Measurements from ENCODE around the gene ADH1A.

The ADH1A gene

DNA sequence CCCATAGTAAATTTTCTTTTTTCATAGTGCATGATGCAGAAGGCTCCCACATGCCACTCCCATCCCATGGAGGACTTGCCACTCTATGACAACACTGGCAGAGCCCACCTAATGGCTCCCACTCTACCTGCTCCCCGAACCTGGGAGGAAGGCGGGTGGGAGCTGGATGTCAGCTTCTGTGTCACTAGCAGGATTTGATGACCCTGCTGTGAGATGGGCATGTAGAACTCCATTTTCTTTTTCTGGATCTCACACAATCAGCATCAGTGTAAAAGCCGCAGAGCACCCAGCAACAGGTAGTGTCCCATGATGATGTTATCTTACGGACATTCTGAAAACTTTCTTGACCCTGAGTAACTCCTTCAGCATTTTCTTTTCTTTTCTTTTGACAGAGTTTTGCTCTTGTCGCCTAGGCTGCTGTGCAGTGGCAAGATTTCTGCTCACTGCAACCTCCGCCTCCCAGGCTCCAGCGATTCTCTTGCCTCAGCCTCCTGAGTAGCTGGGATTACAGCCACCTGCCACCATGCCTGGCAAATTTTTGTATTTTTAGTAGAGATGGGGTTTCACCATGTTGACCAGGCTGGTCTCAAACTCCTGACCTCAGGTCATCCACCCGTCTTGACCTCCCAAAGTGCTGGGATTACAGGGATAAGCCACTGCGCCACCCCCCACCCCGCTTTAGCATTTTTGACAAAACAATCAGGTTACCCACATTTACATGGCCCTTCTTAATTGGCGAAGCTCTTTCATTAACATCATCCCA lies 15.0 kb upstream of the ADH1A start:
- H3K4me2 ChIP-seq (ENCODE audit: insufficient read depth, low read length), result no peak overlapping the region
- H3K79me2 ChIP-seq (ENCODE audit: insufficient read depth, low read length), result no peaks in the 10 kb centered on the region
- ATAC-seq (ENCODE audit: insufficient read depth, low read depth), result no peak
- no peaks in the 10 kb centered on the region for H4K20me1 ChIP-seq (ENCODE audit: insufficient read depth, low read length)
- no peaks in the 10 kb centered on the region for H3K27me3 ChIP-seq (ENCODE audit: insufficient read depth, low read length, poor library complexity)
- H3K4me1 ChIP-seq (ENCODE audit: insufficient read depth, low read length), result no peaks in the 10 kb centered on the region
- no peaks in the 10 kb centered on the region for H3K36me3 ChIP-seq (ENCODE audit: insufficient read depth, low read length)
- TF ChIP-seq CTCF (IDR thresholded peaks at IDR 0.05; ENCODE audit: borderline replicate concordance, extremely low read depth, low read length, poor library complexity, severe bottlenecking) (no peak), EZH2 (IDR thresholded peaks at IDR 0.05; ENCODE audit: borderline replicate concordance, low read depth, low read length, severe bottlenecking) (no peak)
- H3K9ac ChIP-seq (ENCODE audit: low read depth, low read length), result no peak overlapping the region
- no peak overlapping the region for H3K27ac ChIP-seq (ENCODE audit: low read length)
- no peak overlapping the region for H2AFZ ChIP-seq (ENCODE audit: low read depth, low read length)
- no peak for DNase-seq
- H3K4me3 ChIP-seq (ENCODE audit: low read depth in 1 of 2, low read length in 2 of 2), result no peak overlapping the region
- H3K9me3 ChIP-seq (ENCODE audit: insufficient read depth, low read length, severe bottlenecking), result no peaks in the 10 kb centered on the region

- Histone ChIP-seq H3K79me2 (ENCODE audit: insufficient read depth, low read length) (no peaks in the 10 kb centered on the region), H3K9me3 (ENCODE audit: insufficient read depth, low read length, severe bottlenecking) (no peaks in the 10 kb centered on the region), H3K4me1 (ENCODE audit: insufficient read depth, low read length) (no peaks in the 10 kb centered on the region), H3K9ac (ENCODE audit: low read depth, low read length) (no peak overlapping the region), H3K27me3 (ENCODE audit: insufficient read depth, low read length, poor library complexity) (no peaks in the 10 kb centered on the region), H3K36me3 (ENCODE audit: insufficient read depth, low read length) (no peaks in the 10 kb centered on the region), H3K4me3 (ENCODE audit: low read depth in 1 of 2, low read length in 2 of 2) (no peak overlapping the region), H3K4me2 (ENCODE audit: insufficient read depth, low read length) (no peak overlapping the region), H2AFZ (ENCODE audit: low read depth, low read length) (no peak overlapping the region), H4K20me1 (ENCODE audit: insufficient read depth, low read length) (no peaks in the 10 kb centered on the region), H3K27ac (ENCODE audit: low read length) (no peak overlapping the region)
- TF ChIP-seq EZH2 (IDR thresholded peaks at IDR 0.05; ENCODE audit: borderline replicate concordance, low read depth, low read length, severe bottlenecking) (no peak), CTCF (IDR thresholded peaks at IDR 0.05; ENCODE audit: borderline replicate concordance, extremely low read depth, low read length, poor library complexity, severe bottlenecking) (no peak)
- ATAC-seq (ENCODE audit: insufficient read depth, low read depth) (no peak), DNase-seq (no peak)
These were observed 10.8 kb upstream of the ADH1A start for GRCh38 chr4:99301376-99302164.

GRCh38 chr4:99300934-99301333 lies 10.1 kb upstream of the ADH1A start:
- H2AFZ ChIP-seq (ENCODE audit: low read depth, low read length), result no peak overlapping the region
- H3K9ac ChIP-seq (ENCODE audit: low read depth, low read length), result no peak overlapping the region
- no peaks in the 10 kb centered on the region for H4K20me1 ChIP-seq (ENCODE audit: insufficient read depth, low read length)
- no peaks in the 10 kb centered on the region for H3K36me3 ChIP-seq (ENCODE audit: insufficient read depth, low read length)
- H3K27ac ChIP-seq (ENCODE audit: low read length), result no peak overlapping the region
- no peaks in the 10 kb centered on the region for H3K9me3 ChIP-seq (ENCODE audit: insufficient read depth, low read length, severe bottlenecking)
- no peak for DNase-seq
- H3K27me3 ChIP-seq (ENCODE audit: insufficient read depth, low read length, poor library complexity), result no peaks in the 10 kb centered on the region
- no peak overlapping the region for H3K4me3 ChIP-seq (ENCODE audit: low read depth in 1 of 2, low read length in 2 of 2)
- H3K4me2 ChIP-seq (ENCODE audit: insufficient read depth, low read length), result no peak overlapping the region
- H3K4me1 ChIP-seq (ENCODE audit: insufficient read depth, low read length), result no peaks in the 10 kb centered on the region
- no peaks in the 10 kb centered on the region for H3K79me2 ChIP-seq (ENCODE audit: insufficient read depth, low read length)
- no peak for ATAC-seq (ENCODE audit: insufficient read depth, low read depth)
- TF ChIP-seq CTCF (IDR thresholded peaks at IDR 0.05; ENCODE audit: borderline replicate concordance, extremely low read depth, low read length, poor library complexity, severe bottlenecking), result no peak
- no peak for TF ChIP-seq EZH2 (IDR thresholded peaks at IDR 0.05; ENCODE audit: borderline replicate concordance, low read depth, low read length, severe bottlenecking)

Measured in DND-41 (cell line).